ENCODE measurements around the gene MRPL54.

Gene MRPL54

DNA sequence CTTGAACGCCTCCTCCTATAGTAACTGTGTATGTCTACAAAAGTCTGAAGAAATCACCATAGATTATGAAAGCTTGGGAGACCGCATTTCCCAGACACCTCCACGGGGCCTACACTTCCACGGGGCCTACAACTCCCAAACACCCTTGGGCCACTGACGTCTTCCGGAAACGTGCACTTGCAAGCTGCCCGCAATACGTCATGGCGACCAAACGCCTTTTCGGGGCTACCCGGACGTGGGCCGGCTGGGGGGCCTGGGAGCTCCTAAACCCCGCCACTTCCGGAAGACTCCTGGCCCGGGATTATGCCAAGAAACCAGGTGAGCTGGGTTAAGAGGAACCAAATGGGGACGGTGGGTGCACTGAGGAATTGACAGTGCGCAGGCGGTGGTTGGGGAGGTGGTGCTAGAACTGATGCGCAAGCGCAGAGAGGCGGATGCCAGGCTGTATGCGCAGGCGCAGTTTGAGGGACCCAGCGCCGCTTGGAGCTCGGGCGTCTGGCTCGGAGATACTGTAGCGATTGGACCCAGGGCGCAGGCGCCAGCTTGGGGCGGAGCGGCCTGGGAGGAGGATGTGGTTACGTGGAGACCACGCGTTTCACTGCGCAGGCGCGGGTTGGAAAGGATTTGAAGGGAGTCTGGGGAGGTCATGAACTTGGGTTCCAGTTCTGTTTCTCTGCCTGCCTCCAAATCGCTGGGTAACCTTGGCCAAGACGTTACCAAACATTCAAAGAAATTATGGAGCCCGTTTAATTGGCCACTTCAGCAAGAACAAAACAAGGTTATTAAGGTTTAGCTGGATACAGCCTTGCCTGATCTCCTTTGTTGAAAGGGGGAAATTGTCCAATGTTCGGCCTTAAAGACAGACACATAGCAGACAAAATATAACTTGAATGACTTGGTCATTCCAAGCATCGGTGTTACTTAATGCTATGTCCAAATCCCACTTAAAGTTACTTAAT lies at the start of gene MRPL54:
TSS of gene MRPL54 (plus strand) at position 182 of the 959 bp plus-strand sequence. CDS start at position 201, 19 bp downstream.
- DNase-seq (ENCODE audit: low read depth), result peak; percentile 97

DNA sequence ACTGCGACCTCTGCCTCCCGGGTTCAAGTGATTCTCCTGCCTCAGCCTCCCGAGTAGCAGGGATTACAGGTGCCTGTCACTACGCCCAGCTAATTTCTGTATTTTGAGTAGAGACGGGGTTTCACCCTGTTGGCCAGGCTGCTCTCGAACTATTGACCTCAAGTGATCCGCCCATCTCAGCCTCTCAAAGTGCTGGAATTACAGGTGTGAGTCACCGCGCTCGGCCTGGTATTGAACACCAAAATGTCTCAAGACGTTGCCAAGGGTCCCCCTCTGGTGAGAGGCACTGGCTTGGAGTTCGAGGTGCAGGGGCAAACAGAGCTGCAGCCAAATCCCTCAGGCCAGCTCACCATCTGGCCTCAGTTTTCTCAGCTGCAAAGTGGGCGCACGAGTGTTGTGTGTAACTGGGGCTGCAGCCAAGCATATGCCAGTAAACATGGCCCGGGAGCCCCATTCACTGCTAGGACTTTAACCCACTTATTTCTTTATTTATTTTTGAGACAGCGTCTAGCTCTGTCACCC lies 46.3 kb upstream of the MRPL54 start:
- DNase-seq (ENCODE audit: low read depth), result no peak

DNA sequence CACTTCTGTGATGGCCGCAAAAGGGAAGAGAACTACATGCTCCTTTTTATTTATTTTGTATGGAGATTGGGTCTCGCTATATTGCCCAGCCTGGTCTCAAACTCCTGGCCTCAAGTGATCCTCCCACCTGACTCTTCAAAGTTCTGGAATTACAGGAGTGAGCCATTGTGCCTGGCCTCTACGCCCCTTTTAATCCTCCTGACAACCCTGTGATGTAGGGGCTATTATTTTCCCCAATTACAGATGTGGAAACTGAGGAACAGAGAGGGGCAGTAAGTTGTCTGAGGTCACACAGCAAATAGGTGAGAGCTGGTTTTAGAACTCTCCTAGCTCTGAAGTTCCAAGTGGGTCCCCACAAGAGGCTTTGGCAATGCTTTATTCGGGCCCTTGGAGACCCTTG lies 42.6 kb upstream of the MRPL54 start:
- DNase-seq (ENCODE audit: low read depth), result no peak

- DNase-seq (ENCODE audit: low read depth), result no peak
Measured at GRCh38 chr19:3720349-3720917, 42.0 kb upstream of the MRPL54 start.

GRCh38 chr19:3721131-3721886 lies 41.2 kb upstream of the MRPL54 start:
- peak; percentile 76 for DNase-seq (ENCODE audit: low read depth)

GRCh38 chr19:3721887-3722442 lies 40.5 kb upstream of the MRPL54 start:
- DNase-seq (ENCODE audit: low read depth), result no peak

DNA sequence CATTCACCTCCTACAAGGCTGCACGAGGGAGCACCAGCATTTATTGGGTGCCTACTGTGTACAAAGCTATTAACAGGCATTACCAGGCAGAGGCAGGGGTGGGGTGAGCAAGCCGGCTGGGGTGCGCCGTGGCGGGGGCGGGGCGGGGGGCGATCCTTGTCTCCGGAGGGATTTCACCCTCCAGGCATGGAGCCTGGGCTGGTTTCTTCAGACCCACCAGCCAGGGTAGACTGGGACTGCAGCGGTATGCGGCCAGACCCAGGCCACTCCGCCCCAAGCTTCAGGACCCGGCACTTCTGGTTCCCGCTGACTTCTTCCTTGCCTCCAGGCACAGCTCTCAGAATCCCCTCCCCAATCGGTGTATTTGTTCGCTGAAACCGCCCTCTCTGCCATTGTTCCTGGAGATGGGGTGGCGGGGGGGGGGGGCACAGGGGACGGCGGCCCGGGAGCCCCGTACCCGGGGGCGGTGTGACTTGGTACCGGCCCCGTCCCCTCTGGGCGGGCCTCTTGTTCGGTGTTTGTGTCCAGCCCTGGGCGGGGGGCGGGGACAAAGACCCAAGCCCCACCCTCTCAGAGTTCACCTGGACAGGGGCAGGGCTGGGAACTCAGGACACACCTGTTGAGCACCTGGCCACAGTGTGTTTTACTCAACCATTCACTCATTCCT lies 39.9 kb upstream of the MRPL54 start:
- DNase-seq (ENCODE audit: low read depth), result no peak

GRCh38 chr19:3723110-3723488 lies 39.4 kb upstream of the MRPL54 start:
- no peak for DNase-seq (ENCODE audit: low read depth)

- DNase-seq (ENCODE audit: low read depth), result no peak
Measured at GRCh38 chr19:3723883-3724282, 38.6 kb upstream of the MRPL54 start.

DNA sequence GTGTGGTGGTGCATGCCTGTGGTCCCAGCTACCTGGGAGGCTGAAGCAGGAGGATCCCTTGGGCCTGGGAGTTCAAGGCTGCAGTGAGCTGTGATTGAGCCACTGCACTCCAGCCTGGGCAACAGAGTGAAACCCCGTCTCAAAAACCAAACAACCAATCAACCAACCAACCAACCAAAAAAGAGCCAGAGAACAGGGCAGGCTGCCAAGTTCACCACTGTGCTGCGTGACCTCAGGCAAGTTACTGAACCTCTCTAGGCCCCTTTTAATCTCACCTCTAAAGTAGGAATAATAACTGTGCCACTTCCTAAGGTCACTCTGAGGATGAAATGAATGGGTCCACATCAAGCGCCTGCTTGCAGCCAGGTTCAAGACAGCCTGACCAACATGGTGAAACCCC lies 37.4 kb upstream of the MRPL54 start:
- DNase-seq (ENCODE audit: low read depth), result no peak

DNA sequence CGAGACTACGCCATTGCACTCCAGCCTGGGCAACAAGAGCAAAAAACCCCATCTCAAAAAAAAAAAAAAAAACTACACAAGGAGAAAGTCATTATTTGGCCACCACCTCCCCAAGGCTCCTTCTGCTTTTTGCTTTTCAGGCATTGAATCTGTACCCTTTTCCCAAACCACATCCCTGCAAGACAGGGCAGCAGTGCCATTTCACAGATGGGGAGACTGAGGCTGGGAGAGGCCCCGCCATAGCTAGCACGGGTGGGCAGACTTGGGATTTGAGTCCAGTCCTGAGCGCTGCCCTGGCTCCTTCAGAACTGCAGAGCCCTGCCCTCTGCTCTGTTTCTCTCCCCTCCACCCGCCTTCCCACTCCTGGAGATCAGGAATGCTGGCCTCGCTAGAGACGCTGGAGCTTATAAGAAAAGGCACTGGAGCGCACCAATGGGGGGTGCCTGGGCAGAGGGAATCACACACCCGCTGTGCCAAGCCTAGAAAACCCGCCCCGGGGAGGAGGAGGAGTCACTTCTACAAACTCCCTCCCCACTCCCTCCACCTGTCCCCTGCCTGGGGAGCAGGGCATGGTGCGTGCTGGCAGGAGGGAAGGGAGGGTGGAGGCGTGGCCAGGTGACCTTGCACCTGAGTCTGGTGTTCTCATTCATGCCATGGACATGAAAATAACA lies 36.7 kb upstream of the MRPL54 start:
- no peak for DNase-seq (ENCODE audit: low read depth)

DNA sequence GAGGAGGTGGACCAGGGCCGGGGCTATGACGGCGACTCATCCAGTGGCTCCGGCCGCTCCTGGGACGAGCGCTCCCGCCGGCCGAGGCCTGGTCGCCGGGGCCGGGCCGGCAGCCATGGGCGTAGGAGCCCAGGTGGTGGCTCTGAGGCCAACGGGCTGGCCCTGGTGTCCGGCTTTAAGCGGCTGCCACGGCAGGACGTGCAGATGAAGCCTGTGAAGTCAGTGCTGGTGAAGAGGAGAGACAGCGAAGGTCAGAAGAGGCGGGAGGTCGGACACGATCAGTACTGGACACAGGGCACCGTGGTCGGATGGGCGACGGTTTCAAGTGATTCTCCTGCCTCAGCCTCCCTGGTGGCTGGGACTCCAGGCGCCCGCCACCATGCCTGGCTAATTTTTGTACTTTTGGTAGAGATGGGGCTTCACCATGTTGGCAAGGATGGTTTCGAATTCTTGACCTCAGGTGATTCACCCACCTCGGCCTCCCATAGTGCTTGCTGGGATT lies 32.0 kb upstream of the MRPL54 start:
- DNase-seq (ENCODE audit: low read depth), result no peak

DNA sequence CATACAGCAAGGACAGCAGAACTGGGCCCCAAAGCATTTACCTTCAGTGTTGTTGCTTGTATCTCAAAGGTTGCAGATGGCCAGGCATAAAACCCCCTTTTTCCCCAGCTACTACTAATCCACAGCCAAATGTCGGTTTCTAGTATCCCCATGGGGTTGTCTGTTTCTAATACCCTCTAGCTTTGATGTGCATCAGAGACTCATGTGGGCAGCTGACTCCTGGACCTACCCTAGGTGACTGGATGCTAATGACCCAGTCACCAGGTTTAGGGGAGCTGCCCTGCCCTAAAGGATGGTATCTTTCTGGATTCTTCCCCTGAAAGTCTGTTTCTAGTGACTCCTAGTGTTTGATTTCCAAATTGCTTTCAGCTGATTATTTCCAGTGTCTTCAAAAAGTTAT lies 30.4 kb upstream of the MRPL54 start:
- DNase-seq (ENCODE audit: low read depth), result no peak

GRCh38 chr19:3733549-3734309 lies 28.8 kb upstream of the MRPL54 start:
- DNase-seq (ENCODE audit: low read depth), result no peak

DNA sequence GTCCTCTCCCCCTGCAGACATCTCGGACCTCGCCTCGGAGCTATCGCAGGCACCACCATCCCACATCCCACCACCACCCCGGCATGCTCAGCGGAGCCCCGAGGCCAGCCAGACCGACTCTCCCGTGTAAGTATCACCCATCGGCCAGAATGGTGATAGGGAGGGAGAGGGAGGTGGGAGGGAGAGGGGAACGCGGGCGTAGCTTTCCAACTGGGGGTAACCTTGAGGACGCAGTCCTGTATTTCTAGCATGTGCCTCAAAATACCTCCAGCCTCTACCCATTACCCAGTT lies 28.2 kb upstream of the MRPL54 start:
- no peak for DNase-seq (ENCODE audit: low read depth)

- no peak for DNase-seq (ENCODE audit: low read depth)
Measured at GRCh38 chr19:3736106-3736724, 26.3 kb upstream of the MRPL54 start.

DNA sequence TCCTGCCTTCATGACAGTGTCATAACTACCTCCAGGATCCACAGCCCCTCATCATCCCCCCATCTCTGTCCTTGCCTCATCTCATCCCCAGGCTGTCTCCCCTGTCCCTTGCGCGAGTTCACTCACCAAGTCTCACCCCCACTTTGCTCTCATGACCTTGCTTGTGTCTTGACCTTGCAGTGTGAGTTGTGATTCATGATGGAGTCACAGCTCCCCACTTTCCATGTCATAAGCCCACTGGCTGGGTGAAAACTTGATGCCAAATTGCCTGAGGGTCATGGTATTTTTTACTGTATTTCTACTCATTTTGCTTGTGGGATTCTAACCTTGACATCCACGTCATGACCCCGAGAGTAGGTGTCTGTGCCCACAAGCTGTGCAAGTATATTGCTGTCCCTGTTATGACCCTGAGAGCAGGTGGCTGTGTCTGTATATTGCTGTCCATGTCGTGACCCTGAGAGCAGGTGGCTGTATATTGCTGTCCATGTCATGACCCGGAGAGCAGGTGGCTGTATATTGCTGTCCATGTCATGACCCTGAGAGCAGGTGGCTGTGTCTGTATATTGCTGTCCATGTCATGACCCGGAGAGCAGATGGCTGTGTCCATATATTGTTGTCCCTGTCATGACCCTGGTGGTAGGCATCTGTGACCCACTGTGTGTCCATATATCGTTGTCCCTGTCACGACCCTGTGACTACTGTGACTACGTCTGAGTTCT lies 24.8 kb upstream of the MRPL54 start:
- DNase-seq (ENCODE audit: low read depth), result no peak

GRCh38 chr19:3738477-3739220 lies 23.8 kb upstream of the MRPL54 start:
- DNase-seq (ENCODE audit: low read depth), result no peak

DNA sequence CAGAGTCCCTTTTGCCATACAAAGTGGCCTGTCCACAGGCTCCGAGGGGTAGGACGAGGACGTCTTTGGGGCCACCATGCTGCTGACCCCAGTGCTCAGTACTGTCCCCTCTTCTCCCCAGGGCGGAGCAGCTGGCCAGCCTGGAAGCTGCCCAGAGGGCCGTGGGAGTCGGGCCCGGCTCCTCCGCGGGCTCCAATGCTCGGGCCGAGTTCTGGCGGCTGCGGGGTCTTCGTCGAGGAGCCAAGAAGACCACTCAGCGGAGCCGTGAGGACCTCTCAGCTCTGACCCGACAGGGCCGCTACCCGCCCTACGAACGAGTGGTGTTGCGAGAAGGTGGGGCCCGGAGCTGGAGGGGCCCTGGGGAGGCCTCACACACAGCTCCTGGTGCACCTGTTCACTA lies 22.1 kb upstream of the MRPL54 start:
- no peak for DNase-seq (ENCODE audit: low read depth)

All from activated gamma-delta T cell treated with anti-CD3 and anti-CD28 coated beads, Interleukin-2, amount 50 U/mL, for 16 hours (primary cell).